Stimulated activated CD8-positive, alpha-beta memory T cell treated with anti-CD3 and anti-CD28 coated beads, Interleukin-15, amount 100 ng/mL, for 48 hours (primary cell): Measurements from ENCODE around the gene GAL3ST1.
"Not testable (repeated sequence)": the region's sequence is repeated elsewhere in the genome, so short reads cannot be mapped to it uniquely, and the experiment has no call there.

Experiments used
- DNase-seq, 2 donors: peaks; one replicate each; pipeline ENCODE4 v3.0.0-alpha.2; 2020; ENCODE audit warnings: low read depth in 2 of 2

Gene GAL3ST1

DNA sequence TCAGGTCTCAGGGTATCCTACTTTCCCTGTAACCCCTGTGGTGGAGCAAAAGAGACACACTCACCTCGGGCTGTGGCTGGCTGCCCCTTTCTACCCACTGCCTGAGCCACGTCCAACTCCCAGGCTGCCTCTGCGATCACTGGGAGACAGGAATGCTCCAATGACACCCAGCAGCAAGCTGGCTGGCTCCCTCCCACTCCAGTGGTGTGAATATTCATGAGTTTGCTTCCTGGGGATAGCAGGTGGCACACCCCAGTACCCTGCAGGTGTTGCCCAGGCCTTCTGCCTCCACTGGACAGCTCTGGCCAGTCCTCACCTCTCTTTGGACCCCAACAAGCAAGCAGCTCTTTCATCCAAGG, 9.7 kb downstream of the GAL3ST1 start:
- no peak for DNase-seq

DNA sequence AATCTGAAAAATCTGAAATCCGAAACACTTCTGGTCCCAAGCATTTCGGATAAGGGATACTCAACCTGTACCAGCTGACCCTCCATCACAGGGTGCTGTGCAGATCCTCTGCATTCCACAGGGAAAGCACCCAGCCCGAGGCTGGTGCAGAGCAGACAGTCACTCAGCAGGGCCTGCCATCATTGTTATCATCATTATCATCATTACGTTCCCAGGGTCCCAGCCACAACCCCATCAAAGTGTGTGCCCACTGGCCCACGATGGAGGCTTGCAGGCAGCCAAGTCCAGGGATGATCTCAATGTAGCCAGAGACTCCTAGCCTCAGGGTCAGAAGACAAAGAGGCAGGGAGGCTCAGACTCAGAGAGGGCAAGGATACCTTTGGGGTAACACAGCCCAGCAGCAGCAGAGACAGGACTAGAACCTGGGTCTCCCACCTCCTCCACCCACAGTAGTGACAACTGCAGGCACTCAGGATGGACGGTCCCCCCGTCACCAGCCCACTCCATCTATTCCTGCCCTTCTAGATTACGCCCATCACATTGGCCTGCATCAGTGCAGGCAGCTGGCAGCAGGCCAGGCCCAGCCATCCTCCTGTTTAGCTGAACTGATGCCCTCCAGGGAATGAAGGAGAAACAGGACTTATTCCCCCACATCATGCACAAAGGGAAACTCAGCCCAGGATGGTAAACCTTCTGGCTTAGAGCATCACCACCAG, 10.3 kb downstream of the GAL3ST1 start:
- DNase-seq, result no peak

GRCh38 chr22:30562366-30562765, 12.1 kb downstream of the GAL3ST1 start:
- no peak for DNase-seq

- DNase-seq, result no peak
These were observed 12.9 kb downstream of the GAL3ST1 start for GRCh38 chr22:30561402-30562189.

- peak; percentile 5 to 19 for DNase-seq
These were observed 13.7 kb downstream of the GAL3ST1 start for GRCh38 chr22:30560643-30561202.

- no peak for DNase-seq
These were observed 14.6 kb downstream of the GAL3ST1 start for GRCh38 chr22:30559889-30560288.

DNA sequence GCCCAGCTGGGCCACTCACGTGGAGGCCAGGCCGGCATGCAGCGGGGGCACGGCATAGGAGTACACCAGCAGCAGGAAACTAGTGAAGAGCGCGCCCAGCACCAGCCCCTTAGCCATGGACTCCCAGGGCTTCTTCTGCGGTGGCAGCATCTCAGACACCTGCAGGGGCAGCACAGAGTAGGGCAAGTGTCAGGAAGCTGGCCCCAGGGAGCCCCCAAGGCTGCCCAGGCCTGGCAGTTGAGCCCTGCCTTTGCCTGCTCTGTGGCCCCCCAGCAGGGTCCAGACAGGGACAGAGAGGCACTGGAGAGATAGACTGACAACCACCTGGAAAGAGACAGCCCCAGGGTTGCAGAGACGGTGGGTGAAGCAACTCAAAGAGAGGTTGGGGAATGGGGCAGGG, 17.2 kb downstream of the GAL3ST1 start:
- no peak for DNase-seq

DNA sequence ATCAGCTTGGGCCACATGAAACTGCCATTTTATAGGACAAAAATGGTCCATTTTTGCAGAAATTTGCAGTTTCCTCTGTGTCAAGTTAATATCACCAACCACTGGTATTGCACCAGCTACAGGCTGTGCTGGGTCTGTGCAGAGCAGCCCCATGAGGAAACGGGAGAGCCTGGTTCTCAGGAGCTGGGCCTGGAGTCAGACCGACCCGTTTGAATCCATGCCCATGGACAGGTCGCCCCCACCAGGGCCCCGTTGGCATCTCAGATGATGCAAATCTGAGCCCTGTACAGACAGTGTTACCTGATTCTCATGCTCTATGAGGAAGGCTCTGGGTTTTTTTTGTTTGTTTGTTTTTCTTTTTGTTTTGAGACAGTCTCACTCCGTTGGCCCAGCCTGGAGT, 18.1 kb downstream of the GAL3ST1 start:
- DNase-seq, result no peak

- no peak for DNase-seq
These were observed 18.9 kb downstream of the GAL3ST1 start for GRCh38 chr22:30555282-30556210.

DNA sequence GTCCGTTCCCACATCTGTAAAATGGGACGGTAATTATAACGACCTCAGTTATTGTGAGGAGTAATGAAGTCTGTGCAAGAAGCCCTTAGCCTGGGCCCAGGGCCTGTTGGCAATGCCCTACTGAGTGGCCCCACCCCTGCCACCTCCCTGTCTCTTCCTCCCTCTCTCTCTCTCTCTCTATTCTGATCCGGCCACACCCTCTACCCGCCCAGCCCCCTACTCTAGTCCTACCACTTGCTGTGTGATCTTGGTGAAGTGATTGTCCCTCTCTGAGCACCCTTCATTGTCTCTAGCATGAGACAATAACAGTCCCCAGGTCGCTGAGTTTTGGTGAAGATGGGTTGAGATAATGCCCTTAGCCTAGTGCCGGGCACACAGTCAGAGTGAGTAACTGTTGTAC, 20.5 kb downstream of the GAL3ST1 start:
- no peak for DNase-seq

DNA sequence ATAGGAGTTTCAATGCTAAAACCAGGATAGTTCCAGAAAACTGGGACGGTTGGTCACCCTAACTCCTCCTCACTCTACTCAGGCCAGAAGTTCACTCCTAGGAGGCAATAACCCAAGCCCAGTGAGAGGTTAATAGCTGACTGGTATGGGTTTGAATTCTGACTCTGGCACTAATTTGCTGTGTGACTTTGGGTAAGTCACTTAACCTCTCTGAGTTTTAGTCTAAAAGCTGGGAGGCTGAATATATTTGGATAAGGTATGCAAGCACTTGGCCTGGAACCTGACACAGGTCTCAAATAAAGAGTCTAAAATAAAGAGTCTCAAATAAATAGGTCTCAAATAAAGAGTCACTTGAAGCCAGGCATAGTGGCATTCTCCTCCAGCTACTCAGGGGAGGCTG, 21.7 kb downstream of the GAL3ST1 start:
- DNase-seq, result no peak

GRCh38 chr22:30551813-30552212, 22.7 kb downstream of the GAL3ST1 start:
- DNase-seq, result not testable (repeated sequence)

- no peak for DNase-seq
These were observed 27.3 kb downstream of the GAL3ST1 start for GRCh38 chr22:30547188-30547587.

GRCh38 chr22:30546616-30547015, 27.8 kb downstream of the GAL3ST1 start, which contains the start of gene SEC14L6:
TSS of gene SEC14L6 (minus strand) at chr22:30546741. CDS start at chr22:30546682, 59 bp downstream.
- DNase-seq, result no peak

- no peak for DNase-seq
These were observed 31.7 kb downstream of the GAL3ST1 start for GRCh38 chr22:30542811-30543188.

GRCh38 chr22:30541961-30542810, 32.3 kb downstream of the GAL3ST1 start:
- DNase-seq, result no peak

DNA sequence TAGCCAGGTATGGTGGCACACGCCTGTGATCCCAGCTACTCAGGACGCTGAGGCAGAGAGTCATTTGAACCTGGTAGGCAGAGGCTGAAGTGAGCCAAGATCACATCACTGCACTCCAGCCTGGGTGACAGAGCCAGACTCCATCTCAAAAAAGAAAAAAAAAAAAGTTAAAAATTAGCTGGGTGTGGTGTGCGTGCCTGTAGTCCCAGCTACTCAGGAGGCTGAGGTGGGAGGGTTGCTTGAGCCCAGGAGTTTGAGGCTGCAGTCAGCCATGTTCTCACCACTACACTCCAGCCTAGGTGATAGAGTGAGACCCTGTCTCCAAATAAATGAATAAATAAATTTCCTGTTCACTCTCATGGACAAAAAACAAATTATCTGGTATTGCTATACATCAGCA, 33.0 kb downstream of the GAL3ST1 start:
- not testable (repeated sequence) for DNase-seq

DNA sequence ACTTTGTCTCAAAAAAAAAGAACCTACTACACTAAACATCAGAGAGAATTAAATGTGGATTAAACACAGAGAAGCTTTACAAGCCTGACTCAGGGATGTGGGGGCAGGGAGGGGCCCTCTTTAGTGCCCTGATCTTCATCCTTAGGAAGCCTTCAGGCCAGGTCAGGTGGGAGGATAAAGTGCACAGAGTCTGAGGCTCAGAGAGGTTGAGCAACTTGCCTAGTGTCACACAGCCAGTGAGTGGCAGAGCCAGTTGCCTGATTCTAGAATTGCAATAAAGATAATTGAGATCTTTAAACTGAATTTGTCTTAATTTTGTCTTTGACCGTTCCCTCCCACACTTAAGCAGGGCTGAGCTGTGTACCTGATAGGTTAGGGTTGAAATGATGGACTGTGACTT, 35.1 kb downstream of the GAL3ST1 start:
- no peak for DNase-seq

DNA sequence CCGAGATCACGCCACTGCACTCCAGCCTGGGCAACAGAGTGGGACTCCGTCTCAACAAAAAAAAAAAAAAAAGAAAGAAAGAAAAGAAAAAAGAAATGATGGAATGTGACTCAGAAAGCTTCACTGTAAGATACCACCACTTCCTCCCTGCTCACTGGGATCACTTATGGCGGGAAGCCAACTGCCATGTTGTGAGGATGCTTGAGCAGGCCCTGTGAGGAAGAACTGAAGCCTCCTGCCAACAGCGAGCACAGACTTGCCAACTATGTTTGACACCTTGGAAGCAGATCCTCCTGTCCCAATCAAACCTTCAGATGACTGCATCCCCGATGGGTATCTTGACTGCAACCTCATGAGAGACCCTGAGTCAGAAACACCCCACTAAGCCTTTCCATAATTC, 36.2 kb downstream of the GAL3ST1 start:
- no peak for DNase-seq

- DNase-seq, result no peak
These were observed 37.3 kb downstream of the GAL3ST1 start for GRCh38 chr22:30537083-30537731.
